DMS 273 treated with DMSO at 0.1 percent for 48 hours (cell line): ENCODE measurements around the gene FAXDC2.
"Not testable (repeated sequence)": the region's sequence is repeated elsewhere in the genome, so short reads cannot be mapped to it uniquely, and the experiment has no call there.

Source experiments
- DNase-seq: peaks from one replicate; lab custom pipeline; 2025; lab: John Stamatoyannopoulos, UW

Gene FAXDC2

DNA sequence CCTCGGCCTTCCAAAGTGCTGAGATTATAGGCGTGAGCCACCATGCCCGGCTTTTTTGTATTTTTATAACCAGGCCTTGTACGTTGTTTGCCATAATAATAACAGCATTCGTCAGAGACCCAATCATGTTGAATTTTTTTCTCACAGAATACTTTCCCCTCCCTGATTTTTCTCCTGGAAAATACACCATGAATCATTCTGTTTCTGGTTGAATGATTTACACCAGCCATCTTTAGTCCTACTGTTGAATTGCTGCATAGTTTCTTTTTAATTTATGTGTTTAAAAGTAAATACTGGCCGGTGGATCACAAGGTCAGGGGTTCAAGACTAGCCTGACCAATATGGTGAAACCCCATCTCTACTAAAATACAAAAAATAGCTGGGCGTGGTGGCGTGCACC, 11.5 kb upstream of the FAXDC2 start:
- DNase-seq: no peak

DNA sequence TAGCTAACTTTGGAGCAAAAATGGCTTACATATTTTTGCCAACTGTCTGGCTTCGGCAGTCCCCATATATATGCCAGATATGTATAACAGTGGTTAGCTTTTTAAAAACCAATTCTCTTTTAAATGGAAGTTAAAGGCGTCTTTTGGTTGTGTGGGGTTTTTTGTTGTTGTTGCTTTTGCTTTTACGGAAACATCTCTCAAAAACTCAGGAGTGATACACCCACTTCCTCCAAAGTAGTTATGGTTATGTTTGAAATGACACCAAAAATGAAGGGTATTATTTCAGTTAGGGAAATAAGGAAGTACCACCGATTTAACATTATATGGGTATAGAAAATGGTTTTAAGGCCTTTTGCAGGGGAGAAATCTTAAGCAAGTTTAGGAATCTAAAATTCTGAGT, 10.4 kb upstream of the FAXDC2 start:
- no peak for DNase-seq

DNA sequence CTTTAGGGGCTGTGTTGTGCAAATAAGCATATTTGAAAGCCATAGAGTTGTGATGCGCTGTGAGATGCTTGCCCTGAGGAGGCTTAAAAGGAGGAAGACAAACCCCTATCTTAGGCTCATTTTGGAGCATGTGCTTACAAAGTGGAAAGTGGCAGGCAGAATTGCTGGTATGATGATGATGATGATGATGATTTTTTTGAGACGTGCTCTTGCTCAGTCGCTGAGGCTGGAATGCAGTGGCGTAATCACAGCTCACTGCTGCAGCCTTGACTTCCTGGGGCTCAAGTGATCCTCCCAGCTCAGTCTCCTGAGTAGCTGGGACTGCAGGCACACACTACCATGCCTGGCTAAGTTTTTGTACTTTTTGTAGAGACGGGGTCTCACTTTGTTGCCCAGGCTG, 9.7 kb upstream of the FAXDC2 start:
- DNase-seq: no peak

DNA sequence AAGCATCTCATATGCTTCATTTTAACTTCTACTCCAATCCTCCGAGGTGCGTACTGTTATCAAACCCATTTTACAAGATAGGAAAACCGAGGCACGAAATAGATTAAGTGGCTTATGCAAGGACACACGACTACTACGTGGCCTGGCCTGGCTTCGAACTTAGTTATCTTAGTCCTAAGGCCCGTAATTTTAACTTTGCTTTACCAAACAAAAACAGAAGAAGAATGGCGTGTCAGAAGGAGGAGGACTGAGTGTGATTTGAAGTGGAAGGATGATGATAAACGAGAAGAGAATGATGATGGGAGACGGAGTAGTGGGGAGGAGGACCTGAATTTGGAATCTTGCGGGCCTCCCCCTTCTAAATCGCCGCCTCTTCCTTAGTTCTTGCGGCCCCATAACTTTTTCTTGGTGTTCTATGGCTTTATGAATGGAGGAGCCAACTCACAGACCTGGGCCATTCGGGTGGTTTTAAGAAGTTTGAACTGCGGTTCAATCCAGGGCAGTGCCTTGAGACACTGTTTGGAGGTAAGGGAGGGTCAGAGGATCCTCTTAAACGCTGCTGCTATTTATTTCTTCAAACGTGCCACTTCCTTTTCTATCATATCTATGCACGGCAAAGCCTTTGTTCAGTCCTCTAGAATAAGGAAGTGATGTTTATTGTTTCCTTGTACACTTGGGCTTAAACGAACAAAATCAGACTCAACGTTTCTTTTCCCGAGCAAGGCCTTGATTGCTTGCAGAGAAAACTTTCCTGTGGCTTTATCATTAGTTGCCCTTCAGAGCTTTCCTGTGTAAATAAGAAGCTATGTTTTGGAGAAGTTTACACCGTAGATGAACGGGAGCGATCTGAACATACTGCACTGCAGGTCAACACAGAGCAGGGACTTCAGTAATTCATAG, 8.8 kb upstream of the FAXDC2 start:
- no peak for DNase-seq

DNA sequence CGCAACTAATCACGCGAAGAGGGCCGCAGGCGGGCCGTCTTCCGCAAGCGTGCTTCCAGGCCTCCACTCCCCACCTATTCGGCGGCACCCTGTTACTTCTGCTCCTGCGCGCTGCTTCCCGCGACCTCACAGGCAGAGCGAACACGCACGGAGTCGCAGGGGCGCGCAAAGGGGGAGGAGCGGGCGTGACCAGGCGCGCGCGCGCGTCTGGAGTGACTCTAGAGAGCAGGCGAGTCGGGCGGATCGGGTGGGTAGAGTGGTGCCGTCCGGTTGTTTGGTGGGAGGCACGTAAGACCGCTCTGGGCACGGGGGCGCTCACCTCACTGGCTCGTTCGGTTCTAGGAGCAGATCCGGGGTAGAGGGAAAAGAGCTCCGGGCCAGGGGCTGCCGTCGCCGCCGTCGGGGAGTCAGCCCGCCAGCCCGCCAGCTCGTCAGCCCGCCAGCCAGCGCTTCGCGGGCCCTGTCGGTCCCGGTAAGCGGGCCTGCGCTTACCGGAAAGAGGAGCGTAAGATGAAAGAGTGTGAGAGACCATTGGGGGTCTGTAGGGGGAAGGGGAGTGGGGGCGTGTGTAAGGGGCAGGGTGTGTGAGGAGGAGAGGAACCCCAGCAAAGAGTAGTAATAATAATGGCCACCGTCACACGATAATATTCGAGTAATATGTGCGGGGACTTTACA, 8.0 kb upstream of the FAXDC2 start, which contains the start of gene CNOT8:
Gene CNOT8, plus strand, starts transcription at position 331 of the 675 bp plus-strand sequence. CDS start 4,652 bp downstream, outside the sequence.
- peak; percentile 96 for DNase-seq

DNA sequence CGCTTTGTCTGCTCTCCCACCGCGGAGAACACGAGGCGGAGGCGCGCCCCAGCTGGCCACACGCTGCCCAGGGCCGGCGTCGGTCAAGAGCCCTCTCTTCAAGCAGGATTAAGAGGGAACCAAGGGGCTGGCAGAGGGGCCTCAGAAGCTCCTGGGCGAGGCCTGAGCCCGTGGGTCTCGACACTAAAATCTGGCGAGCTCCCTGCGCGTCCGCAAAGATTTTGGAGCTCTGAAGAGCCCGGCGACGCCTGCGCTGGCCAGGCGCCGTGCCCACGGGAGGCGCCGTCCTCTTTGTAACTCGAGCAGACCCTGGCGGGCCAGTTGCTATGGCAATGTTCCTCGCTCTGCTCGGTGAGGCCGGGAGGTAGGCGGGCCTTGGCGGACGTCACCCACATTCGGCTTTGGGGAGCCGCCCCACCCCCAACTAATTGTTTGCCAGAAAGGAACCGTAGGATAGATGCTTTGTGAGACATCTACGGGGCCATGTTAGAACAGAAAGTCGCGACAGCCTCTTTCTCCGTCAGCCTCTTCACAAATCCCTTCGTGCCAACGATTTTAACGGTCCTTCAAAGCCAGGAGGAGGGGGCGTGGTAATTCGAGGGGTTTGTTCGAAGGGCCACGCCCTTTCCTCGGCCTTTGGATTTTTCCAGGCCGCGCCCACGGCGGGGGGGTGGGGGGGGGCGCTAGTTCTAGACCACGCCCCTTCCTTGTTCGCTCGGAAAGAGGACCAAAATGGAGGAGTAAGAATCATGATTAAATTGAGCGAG, 7.3 kb upstream of the FAXDC2 start:
- DNase-seq: peak; percentile 96

DNA sequence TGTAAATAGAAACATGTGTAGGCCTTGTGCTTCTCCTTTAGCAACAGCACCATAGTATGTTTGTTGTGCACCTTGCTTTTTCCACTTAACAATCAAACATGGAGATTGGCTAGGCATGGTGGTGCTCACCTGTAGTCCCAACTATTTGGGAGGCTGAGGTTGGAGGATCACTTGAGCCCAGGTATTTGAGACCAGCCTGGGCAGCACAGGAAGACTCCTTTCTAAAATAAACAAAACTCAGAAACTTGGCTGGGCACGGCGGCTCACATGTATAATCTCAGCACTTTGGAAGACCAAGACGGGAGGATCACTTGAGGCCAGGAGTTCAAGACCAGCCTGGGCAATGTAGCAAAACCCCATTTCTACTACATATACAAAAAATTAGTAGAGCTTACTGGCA, 948 bp upstream of the FAXDC2 start:
- DNase-seq: no peak

DNA sequence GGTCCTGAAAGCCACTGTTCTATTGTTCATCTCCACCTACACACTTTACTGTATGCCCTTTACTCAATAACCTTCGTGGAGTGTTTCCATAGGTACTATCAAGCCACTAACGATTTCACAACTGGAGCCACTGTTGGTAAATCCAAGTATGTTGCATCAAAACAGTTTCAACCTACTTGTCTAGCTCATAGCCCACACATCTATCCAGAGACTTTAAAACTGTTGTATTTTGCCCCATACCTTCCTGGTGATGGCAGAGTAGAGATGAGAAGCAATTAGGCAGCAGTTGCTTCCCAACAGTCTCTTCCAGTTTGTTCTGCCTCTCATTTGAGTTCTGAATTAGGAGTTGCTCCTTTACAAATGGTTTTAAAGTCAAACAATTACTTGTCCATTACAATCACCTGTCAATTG, 607 bp downstream of the FAXDC2 start:
- DNase-seq: no peak

DNA sequence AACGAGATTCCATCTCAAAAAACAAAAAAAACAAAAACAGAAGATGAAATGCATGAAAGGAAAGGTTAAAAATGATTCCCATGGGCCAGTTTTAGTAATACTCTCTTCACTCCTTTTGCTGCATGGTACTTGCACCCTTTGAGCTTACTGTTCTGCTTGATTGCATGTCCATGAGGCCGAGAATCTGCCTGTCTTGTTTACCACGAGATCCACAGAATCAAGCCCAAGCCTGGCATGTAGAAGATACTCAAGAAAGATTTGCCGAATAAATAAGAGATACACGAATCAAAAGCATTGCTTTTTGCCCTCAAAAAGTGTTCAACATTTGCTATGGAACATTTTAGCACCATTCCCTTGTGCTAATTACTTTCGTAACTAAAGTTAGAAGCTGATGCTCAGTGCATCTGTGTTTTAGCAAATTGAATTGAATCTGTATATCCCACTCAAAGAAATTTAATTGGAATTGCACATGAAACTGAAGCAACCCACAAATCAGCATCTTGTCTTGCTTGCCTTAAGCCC, 1.1 kb downstream of the FAXDC2 start:
- DNase-seq: no peak

DNA sequence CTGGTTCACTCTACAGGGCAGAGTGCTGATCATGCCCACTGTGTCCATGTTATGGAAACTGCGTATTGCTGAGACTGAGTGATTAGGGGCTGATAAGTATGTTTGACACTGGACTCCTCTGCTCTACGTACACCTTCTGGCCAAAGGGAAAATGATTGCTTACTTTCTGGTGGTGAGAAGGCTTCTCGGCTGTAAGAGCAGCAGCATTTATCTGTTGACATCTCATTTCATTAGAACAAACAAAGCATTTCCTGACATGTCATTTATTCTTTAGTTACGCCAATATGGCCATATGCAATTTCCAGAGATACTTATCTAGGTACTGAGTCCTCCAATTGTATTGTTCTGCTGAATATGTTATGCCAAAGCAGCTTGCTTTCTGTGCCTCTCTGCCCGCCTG, 5.6 kb downstream of the FAXDC2 start:
- no peak for DNase-seq

DNA sequence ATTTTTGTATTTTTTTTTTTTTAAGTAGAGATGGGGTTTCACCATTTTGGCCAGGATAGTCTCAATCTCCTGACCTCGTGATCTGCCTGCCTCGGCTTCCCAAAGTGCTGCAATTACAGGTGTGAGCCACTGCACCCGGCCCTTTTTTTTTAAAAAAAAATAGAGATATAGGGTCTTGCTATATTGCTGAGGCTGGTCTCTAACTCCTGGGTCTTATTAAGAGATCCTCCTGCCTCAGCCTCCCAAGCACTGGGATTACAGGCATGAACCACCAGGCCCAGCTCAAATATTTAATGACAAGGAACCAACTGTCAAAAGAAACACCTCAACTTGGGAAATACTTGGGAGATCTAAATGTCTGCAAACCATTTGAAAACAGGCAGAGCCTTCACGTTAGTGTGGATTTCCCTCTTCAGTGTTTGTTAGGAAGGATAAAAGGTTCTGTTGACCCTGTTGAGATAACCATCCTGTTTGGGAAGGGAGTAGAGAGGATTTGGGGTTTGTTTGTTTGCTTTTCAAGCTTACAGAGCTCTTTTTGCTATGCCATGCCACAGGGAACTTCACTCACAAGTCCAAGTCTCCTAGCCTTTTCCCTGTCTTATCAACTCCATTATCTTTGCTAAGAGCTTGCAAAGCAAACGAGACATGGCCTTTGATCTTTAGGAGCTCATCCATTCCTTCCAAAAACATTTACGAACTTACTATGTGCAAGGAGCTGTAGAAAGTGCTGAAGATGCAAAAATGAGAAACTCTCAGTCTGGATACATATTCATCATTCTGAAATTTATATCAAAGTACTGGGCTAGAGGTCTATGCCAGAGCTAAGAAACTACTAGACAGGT, 7.5 kb downstream of the FAXDC2 start:
- DNase-seq: no peak

DNA sequence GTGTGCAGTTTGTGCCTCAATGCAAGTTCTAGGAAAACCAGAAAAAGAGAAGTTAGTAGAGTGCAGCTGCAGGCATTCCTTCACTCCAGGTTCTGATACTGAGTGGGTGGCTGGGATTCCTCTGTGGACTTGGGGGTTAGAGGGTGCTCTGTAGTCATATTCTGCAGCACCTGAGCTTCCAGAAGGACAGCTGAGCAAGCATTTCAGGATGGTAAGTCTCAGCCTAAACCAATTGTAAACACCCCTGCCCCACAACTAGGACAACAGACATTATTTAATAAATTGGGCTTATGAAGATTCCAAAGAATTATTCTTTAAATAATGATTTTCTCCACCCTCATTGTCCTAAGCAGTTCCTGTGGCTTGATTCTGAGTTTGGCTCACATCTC, 9.1 kb downstream of the FAXDC2 start:
- DNase-seq: no peak

DNA sequence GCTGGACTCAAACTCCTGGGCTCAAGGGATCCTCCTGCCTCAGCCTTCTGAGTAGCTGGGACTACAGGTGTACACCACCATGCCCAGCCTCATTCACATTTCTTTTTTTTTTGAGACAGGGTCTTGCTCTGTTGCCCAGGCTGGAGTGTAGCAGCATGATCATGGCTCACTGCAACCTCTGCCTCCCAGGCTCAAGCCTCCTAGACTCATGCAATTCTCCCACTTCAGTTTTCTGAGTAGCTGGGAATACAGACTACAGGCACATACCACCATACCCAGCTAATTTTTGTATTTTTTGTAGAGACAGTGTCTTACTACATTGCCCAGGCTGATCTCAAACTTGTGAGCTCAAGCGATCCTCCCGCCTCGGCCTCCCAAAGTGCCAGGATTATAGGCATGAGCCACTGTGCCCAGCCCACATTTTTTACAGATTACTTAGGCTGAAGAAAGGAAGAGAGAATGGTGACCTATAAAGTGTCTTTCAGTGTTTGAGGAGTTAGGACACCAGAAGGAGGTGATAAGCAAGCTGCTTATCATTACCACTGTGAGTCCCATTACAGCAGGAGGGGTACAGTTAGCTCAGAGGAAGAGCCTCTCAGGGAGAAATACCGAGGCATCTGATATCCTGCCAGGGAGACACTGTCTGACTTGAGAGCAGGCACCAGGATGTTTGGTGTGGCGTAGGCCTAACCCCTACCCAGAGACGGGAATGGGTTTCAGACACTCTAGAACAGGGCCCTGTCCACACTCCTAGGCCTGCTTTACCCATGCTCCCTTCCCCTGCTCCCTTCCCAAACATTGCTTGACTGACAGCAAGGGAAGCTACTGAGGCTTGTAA, 9.7 kb downstream of the FAXDC2 start:
- DNase-seq: no peak

DNA sequence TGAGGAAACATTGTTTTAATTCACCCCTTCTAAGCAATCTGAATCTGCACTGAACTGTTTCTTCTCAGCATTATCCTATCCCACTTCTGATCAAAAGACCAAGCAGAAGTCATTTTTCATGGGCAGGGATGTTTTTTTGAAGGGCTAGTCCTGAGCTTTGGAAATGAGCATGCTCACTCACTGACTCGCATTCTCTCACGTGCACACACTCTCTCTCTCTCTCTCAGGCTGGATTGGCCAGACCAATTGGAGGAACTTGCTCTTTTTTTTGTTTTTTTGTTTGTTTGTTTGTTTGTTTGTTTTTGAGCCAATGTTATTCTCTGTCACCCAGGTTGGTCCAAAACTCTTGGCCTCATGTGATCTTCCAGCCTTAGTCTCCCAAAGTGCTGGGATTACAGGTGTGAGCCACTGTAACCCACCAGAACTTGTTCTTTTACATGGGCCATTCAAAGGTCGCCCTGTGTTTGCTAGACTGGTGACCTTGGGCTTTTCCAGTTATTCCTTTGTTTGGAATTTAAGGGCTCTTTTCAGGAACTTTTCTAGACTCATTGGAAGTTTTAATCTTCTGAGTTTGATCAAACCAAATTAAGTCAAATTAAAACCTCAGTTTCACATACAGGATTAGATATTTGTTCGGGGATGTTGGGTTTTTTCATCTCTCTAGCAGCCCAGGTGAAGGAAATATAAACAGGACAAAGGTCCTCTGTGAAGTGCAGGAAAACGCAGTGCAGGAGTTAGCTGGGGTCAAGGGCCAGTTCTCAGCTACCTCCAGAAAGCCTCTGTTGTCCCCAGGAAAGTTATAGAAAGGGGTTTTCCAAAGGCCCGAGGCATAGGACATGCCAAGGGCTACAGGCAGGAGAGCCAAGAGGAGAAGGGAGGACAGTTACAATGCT, 13.1 kb downstream of the FAXDC2 start:
- no peak for DNase-seq

DNA sequence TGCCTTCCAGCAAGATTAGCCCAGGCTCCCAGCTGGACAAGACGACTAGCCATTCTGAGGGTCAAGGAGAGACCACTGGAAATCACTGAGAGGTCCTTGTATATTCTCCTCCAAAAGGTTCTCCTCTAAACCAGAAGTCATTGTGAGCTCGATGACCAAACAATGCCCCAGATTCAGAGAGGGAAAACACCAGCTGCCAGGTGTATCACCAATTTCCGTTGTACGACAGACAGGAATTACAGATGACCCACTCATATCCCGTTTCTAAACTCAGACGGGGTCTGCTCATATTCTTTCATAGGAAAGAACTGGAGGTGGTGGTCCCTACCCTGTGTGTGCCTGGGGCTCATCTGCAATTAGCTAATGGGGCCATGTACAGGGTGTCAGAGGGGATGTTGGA, 14.2 kb downstream of the FAXDC2 start:
- DNase-seq: no peak

DNA sequence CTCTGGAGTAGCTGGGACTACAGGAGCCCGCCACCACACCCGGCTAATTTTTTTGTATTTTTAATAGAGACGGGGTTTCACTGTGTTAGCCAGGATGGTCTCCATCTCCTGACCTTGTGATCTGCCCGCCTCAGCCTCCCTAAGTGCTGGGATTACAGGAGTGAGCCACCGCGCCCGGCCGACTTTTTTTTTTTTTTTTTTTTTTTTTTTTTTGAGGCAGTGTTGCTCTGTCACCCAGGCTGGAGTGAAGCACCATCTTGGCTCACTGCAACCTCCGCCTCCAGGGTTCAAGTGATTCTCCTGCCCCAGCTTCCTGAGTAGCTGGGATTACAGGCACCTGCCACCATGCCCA, 14.7 kb downstream of the FAXDC2 start:
- not testable (repeated sequence) for DNase-seq

DNA sequence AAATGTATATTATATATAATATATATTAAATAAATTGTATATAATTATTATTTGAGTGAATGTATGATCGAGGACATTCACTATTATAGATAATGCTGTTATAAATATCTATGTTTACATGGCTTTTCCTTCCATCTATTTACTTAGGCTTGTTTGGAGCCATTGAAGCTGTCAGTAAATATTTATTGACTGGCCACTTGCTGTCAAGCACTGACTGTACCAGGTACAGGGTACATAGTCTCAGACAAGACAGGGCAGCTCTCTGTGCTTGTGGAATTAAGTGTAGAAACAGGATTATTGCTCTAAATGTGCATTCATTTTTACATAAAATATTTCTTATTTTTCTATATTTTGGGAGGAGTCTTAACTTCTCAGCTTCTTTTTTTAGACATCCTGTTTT, 16.4 kb downstream of the FAXDC2 start:
- DNase-seq: no peak

DNA sequence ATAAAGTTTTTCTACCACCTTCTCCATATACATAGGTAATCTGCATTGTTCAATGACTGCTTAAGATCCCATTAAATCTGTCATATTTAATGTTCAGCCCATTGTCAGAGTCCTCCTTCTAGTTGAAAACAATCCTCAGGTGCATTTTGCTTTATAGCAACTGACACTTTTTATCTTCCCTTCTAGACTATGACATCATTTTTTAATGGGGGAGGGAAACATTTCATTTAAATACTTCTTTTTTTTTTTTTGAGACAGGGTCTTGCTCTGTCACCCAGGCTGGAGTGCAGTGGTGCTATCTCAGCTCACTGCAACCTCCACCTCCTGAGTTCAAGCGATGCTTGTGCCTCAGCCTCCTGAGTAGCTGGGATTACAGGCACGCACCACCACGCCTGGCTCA, 17.6 kb downstream of the FAXDC2 start:
- DNase-seq: not testable (repeated sequence)

DNA sequence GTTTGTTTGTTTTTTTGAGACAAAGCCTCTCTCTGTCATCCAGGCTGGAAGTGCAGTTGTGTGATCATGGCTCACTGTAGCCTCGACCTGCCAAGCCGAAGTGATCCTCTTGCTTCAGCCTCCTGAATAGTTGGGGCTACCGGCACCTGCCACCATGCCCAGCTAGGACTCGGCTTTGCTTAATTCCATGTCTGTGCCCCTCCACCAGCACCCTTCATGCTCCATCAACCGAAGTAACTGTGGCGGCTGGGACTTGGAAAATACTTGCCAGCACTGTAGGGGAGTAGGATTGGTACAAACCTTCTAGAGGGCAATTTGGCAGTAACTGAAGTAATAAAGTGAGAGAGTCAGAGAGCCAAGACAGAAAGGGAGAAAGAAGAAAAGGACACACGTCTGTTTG, 19.0 kb downstream of the FAXDC2 start:
- no peak for DNase-seq

DNA sequence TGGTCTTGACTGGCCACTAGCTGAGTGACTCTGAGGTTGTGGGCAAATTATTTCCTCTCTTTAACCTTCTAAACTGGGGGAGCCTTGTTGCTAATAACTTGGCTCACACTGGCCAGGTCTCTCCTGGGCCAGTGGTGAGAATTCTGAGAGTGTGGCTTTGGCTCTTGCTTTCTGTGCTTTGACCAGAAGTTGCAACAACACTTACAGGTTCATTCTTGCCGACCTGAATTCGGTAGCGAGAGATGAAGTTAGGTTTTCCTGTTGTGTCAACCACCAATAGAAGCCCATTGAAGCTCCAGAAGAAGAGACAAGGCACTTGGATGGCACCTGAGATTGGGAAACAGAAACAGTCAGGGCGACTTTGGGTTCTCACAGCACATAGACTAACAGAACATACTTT, 19.8 kb downstream of the FAXDC2 start:
- no peak for DNase-seq
